GM12801 (cell line): ENCODE data around the gene BICRA.

Experiments
- CTCF ChIP-seq: IDR thresholded peaks from one replicate; pipeline ENCODE4 v1.5.1; 2011; ENCODE audit warnings: control low read depth; ENCODE audit not compliant: insufficient read length; ENCODE audit errors: extremely low read depth

Gene BICRA

GRCh38 chr19:47628078-47628771 is 19.3 kb downstream of the BICRA start:
- TF ChIP-seq CTCF: no peak

- no peak for TF ChIP-seq CTCF
Observed at GRCh38 chr19:47630594-47630993, 21.7 kb downstream of the BICRA start.

DNA sequence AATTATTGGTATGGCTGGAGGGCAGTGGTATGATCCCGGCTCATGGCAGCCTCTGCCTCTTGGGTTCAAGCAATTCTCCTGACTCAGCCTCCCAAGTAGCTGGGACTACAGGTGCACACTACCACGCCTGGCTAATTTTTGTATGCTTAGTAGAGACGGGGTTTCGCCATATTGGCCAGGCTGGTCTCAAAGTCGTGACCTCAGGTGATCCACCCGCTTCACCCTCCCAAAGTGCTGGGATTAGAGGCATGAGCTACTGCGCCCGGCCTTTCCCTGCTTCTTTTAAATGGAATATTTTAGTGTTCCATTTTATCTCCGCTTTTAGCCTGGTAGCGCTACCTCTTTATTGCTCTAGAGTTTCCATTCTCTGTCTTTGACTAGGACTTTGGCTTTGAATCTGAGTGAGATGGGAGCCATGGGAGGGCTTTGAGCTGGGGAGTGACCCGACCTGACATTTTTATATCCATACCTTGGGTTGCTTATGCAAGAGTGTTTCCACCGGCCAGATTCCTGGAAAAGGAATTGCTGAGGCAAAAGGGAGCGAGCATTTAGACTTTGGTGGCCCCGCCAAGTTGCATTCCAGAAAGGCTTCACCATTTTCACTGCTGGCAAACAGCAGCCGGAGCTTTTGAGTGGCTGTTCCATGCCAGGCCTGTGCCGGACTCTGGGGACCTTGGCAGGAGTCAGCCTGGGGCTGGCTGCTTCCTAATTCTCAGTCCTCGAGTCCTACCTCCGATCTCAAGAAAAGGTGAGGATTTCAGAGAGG is 22.9 kb downstream of the BICRA start:
- TF ChIP-seq CTCF: no peak

- TF ChIP-seq CTCF: no peak
Observed at GRCh38 chr19:47633517-47633916, 24.6 kb downstream of the BICRA start.

GRCh38 chr19:47633996-47634395 is 25.1 kb downstream of the BICRA start:
- TF ChIP-seq CTCF: no peak

- no peak for TF ChIP-seq CTCF
Observed at GRCh38 chr19:47637550-47637949, 28.6 kb downstream of the BICRA start.

- TF ChIP-seq CTCF: no peak
Observed at GRCh38 chr19:47641891-47642485, 33.1 kb downstream of the BICRA start.
